GM18499 (cell line): Measurements from ENCODE around the gene RAP1GAP2.

Experiments used
- ATAC-seq: cut with Tn5 transposase; IDR thresholded peaks from one replicate; pipeline ENCODE4 v1.9.1; 2021; ENCODE audit warnings: moderate number of reproducible peaks; ENCODE audit not compliant: insufficient read depth, unreplicated experiment

Gene RAP1GAP2

GRCh38 chr17:2937331-2938003 is 141.2 kb downstream of the RAP1GAP2 start:
- ATAC-seq: no peak

GRCh38 chr17:2939714-2940351 is 143.6 kb downstream of the RAP1GAP2 start:
- ATAC-seq: no peak

- no peak for ATAC-seq
Observed at GRCh38 chr17:2940352-2940751, 144.1 kb downstream of the RAP1GAP2 start.

GRCh38 chr17:2943981-2944380 is 147.7 kb downstream of the RAP1GAP2 start:
- no peak for ATAC-seq

- ATAC-seq: no peak
Observed at GRCh38 chr17:2945299-2945698, 149.1 kb downstream of the RAP1GAP2 start.

- no peak for ATAC-seq
Observed at GRCh38 chr17:2946144-2946543, 149.9 kb downstream of the RAP1GAP2 start.

GRCh38 chr17:2947588-2947950 is 151.3 kb downstream of the RAP1GAP2 start:
- ATAC-seq: no peak

- no peak for ATAC-seq
Observed at GRCh38 chr17:2947996-2948550, 151.8 kb downstream of the RAP1GAP2 start.

GRCh38 chr17:2948721-2949468 is 152.7 kb downstream of the RAP1GAP2 start:
- ATAC-seq: no peak

- ATAC-seq: no peak
Observed at GRCh38 chr17:2949469-2950044, 153.3 kb downstream of the RAP1GAP2 start.

- no peak for ATAC-seq
Observed at GRCh38 chr17:2950846-2951245, 154.6 kb downstream of the RAP1GAP2 start.

- no peak for ATAC-seq
Observed at GRCh38 chr17:2952174-2952845, 156.1 kb downstream of the RAP1GAP2 start.

GRCh38 chr17:2954898-2955445 is 158.7 kb downstream of the RAP1GAP2 start:
- ATAC-seq: no peak

GRCh38 chr17:2955931-2956582 is 159.8 kb downstream of the RAP1GAP2 start:
- ATAC-seq: no peak

- ATAC-seq: no peak
Observed at GRCh38 chr17:2957631-2958286, 161.5 kb downstream of the RAP1GAP2 start.

GRCh38 chr17:2958706-2959222 is 162.5 kb downstream of the RAP1GAP2 start:
- no peak for ATAC-seq

- no peak for ATAC-seq
Observed at GRCh38 chr17:2959371-2960130, 163.3 kb downstream of the RAP1GAP2 start.

GRCh38 chr17:2961446-2961845 is 165.2 kb downstream of the RAP1GAP2 start:
- ATAC-seq: no peak
